Mononuclear cell (primary cell): ENCODE measurements around the gene SLC66A2. TPM values are rescaled to one million over a fixed set of nuclear protein-coding genes. Genes with fewer than 3 reads are reported as not detected.

Experiments
- H3K27me3 ChIP-seq: 2 replicates; pipeline ENCODE4 v1.6.0; 2011; ENCODE audit warnings: low read length, control low read depth; ENCODE audit not compliant: insufficient read depth
- H3K4me1 ChIP-seq: 2 replicates; pipeline ENCODE4 v1.5.1; 2011; ENCODE audit warnings: mild to moderate bottlenecking, low read length, control low read depth; ENCODE audit not compliant: insufficient read depth
- H3K4me3 ChIP-seq: 2 replicates; pipeline ENCODE4 v1.5.1; 2011; ENCODE audit warnings: mild to moderate bottlenecking, low read length, moderate library complexity
- H3K9me3 ChIP-seq: 2 replicates; pipeline ENCODE4 v1.5.1; 2011; ENCODE audit warnings: low read depth, mild to moderate bottlenecking, control low read depth, low read length
- total RNA-seq: library from RNA; depleted of rRNA; stranded (reverse); fragments of >200 nt; gene quantifications from one replicate; pipeline ENCODE4 v1.2.3, GENCODE V29; 2012

SLC66A2 gene
- total RNA-seq, 1 donor, result 26.9 TPM

DNA sequence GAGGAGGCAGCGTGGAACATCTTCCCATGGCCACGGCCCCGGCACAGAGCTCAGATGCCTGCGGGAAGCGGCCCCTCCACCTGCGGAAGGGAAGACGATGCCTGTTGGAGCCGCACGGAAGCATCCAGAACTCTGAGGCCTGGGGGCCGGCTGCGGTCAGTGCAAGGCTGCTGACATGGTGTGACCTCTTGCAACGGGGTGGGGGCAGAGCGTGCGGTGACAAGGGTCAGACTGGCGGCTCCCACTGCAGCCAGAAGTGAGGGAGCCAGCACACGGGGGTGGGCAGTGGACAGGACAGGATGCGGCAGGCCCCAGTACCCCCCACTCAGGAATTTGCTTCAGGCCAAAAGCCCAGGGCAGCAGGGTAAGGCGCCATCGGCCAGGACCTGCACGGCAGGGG is 48.8 kb downstream of the SLC66A2 start:
- Histone ChIP-seq H3K9me3 (no peaks in the 10 kb centered on the region), H3K27me3 (no peaks in the 10 kb centered on the region), H3K4me3 (no peak overlapping the region), H3K4me1 (no peaks in the 10 kb centered on the region)

GRCh38 chr18:79902075-79902474 is 49.4 kb downstream of the SLC66A2 start:
- H3K9me3 ChIP-seq, result peaks cover 4% of the 10 kb centered on the region
- no peak overlapping the region for H3K4me3 ChIP-seq
- H3K27me3 ChIP-seq, result no peaks in the 10 kb centered on the region
- H3K4me1 ChIP-seq, result no peaks in the 10 kb centered on the region

DNA sequence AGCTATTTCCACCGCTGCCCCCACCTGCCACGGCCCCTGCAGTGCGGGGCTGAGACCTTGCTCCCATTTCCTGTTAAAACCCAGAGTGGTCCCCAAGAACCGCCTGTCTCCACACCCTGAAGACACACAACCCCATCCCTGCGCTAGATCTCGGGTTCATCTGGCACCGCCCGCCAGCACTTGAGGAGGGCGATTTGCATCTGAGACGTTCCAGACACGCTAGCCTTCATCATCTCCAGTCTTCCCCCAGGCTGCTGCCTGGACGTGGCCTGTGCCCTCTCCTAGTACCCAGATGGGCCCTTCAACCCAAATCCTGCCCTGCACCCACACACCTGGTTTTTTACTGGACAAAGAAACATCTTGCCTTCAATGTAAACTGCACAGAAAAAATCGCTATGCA is 49.8 kb downstream of the SLC66A2 start:
- Histone ChIP-seq H3K4me3 (no peak overlapping the region), H3K27me3 (no peaks in the 10 kb centered on the region), H3K9me3 (peaks cover 8% of the 10 kb centered on the region), H3K4me1 (no peaks in the 10 kb centered on the region)

DNA sequence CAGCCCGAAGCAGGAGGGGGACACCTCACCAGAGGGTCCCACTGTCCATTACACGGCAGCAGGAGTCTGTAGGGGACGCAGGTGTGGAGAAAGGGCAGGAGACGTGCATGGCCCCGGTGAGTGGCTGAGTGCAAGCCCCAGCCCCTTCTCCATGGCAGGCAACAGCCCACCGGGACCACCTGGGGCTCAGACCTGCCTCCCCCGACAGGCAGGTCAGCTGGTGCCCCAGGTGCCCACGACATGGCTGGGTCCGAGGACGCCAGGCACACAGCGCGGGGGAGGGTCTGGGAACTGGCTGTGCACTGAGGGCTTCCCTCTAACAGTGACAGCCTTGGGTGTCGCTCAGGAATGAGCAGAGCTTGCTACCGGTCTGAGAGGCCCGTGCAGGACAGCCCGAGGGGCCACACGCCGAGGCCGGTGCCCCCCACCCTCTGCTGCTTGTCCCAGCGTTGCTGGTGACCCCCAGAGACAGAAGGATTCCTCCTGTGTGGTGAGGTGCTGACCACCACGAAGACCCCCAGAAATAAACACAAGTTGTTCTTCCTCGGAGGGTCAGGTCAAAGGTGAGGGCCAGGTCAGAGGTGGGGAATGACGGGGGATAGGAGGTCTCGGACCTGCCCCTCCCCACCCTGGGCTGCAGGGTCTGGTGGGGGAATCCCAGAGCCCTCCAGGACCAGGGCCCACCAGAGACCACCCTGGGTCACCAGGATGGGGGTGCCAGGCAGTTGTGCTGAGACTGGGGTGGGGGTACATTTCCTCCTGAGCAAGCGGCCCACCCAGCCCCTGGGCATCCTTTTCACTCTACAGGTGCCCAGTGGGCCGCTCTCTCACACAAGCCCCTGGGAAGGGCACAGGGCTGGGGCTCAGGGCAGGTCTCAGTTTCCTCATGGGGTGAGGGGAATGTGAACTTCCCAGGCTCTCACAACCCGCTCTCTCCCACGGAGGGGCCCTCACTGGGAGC is 50.6 kb downstream of the SLC66A2 start:
- Histone ChIP-seq H3K4me1 (no peaks in the 10 kb centered on the region), H3K9me3 (peaks cover 15% of the 10 kb centered on the region), H3K4me3 (no peak overlapping the region), H3K27me3 (no peaks in the 10 kb centered on the region)

GRCh38 chr18:79899609-79900445 is 51.6 kb downstream of the SLC66A2 start:
- Histone ChIP-seq H3K4me1 (no peaks in the 10 kb centered on the region), H3K9me3 (peaks cover 25% of the 10 kb centered on the region), H3K27me3 (no peaks in the 10 kb centered on the region), H3K4me3 (no peak overlapping the region)

DNA sequence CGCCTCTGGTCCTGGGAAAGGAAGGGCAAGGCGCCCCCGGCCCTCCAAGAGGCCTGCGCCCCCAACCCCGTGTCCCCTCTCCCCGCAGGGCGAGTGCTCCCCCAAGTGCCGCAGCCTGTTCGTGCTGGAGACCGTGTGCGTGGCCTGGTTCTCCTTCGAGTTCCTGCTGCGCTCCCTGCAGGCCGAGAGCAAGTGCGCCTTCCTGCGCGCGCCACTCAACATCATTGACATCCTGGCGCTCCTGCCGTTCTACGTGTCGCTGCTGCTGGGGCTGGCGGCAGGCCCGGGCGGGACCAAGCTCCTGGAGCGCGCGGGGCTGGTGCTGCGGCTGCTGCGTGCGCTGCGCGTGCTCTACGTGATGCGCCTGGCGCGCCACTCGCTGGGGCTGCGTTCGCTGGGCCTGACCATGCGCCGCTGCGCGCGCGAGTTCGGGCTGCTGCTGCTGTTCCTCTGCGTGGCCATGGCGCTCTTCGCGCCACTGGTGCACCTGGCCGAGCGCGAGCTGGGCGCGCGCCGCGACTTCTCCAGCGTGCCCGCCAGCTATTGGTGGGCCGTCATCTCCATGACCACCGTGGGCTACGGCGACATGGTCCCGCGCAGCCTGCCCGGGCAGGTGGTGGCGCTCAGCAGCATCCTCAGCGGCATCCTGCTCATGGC is 52.4 kb downstream of the SLC66A2 start:
- no peak overlapping the region for H3K4me3 ChIP-seq
- no peaks in the 10 kb centered on the region for H3K27me3 ChIP-seq
- H3K9me3 ChIP-seq, result peaks cover 33% of the 10 kb centered on the region
- H3K4me1 ChIP-seq, result no peaks in the 10 kb centered on the region

- peaks cover 43% of the 10 kb centered on the region for H3K9me3 ChIP-seq
- no peaks in the 10 kb centered on the region for H3K4me1 ChIP-seq
- no peaks in the 10 kb centered on the region for H3K27me3 ChIP-seq
- H3K4me3 ChIP-seq, result no peak overlapping the region
Observed at GRCh38 chr18:79897940-79898625, 53.4 kb downstream of the SLC66A2 start.

DNA sequence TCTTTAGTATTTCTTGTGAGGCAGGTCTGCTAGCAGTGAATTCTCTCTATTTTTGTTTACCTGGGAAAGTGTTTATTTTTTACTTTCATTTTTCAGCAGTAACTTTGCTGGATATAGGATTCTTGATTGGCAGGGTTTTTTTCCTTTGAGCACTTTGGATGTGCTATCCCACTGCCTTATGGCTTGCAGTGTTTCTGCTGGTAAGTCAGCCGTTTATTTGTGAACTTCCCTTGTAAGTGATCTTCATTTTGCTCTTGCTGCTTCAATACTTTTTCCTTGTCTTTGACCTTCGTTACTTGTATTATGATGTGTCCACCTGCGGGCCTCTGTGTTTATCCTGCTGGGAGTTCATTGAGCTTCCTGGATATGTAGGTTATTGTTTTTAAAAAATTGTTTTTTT is 54.7 kb downstream of the SLC66A2 start:
- Histone ChIP-seq H3K4me3 (no peak overlapping the region), H3K4me1 (no peaks in the 10 kb centered on the region), H3K9me3 (peaks cover 56% of the 10 kb centered on the region), H3K27me3 (no peaks in the 10 kb centered on the region)

GRCh38 chr18:79890674-79891073 is 60.8 kb downstream of the SLC66A2 start:
- Histone ChIP-seq H3K4me1 (no peaks in the 10 kb centered on the region), H3K4me3 (no peak overlapping the region), H3K27me3 (no peaks in the 10 kb centered on the region), H3K9me3 (peaks cover 57% of the 10 kb centered on the region)

- Histone ChIP-seq H3K4me3 (no peak overlapping the region), H3K4me1 (no peaks in the 10 kb centered on the region), H3K27me3 (no peaks in the 10 kb centered on the region), H3K9me3 (peaks cover 46% of the 10 kb centered on the region)
Observed at GRCh38 chr18:79889569-79889968, 61.9 kb downstream of the SLC66A2 start.

DNA sequence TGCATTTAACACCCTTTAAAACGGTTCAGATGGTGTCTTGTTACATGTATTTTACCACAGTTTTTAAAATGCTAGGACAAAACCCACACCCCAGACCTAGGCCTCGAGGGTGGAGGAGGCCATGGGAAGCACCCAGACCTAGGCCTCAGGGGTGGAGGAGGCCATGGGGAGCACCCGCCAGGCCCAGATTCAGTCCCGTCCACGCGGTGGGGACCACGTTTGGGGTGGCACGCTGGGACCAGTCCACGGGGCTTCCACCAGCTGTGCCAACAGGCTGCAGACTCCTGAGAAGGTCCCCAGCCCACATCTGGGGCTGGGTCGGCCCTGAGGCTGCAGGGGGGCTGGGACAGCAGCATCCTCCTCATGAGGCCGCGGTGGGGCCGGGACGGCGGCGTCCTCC is 63.4 kb downstream of the SLC66A2 start:
- H3K4me1 ChIP-seq, result no peaks in the 10 kb centered on the region
- H3K9me3 ChIP-seq, result peaks cover 31% of the 10 kb centered on the region
- no peak overlapping the region for H3K4me3 ChIP-seq
- H3K27me3 ChIP-seq, result no peaks in the 10 kb centered on the region

DNA sequence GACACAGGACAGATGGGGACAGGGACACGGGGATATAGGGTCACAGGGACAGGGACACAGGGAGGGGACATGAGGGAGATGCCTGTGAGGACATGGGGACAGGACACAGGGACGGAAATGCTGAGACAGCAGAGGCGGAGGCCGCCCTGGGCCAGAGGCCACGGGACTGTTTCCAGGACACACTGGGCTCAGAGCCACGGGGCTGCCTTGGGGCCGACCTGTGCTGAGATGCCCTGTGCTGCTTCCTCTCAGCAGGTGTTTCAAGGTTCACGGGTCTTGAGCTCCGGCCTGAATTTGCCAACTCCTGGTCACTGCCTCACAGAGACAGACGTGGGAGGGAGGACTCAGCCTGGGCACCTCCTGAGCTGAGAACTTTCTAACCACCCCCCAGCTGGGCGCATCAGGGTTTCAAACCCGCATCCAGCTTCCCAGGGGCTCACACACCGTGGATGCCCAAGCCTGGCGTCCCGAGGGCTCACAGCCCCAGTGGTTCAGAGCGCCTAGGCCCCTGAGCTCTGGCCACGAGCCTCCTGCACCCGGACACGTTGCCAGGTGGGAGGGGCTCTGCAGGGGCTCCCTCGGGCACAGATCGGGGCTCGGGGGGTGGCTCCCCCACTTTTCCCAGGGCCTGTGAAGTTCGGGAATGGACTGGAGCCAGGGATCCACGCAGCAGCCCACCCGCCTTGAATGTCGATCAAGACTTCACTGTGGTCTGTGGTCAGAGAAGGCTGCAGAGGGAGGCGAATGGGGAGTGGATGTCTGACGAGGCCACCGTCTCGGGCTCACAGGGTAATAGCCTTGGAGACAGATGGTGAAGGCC is 64.1 kb downstream of the SLC66A2 start:
- H3K4me1 ChIP-seq, result no peaks in the 10 kb centered on the region
- no peaks in the 10 kb centered on the region for H3K27me3 ChIP-seq
- no peak overlapping the region for H3K4me3 ChIP-seq
- peaks cover 24% of the 10 kb centered on the region for H3K9me3 ChIP-seq

DNA sequence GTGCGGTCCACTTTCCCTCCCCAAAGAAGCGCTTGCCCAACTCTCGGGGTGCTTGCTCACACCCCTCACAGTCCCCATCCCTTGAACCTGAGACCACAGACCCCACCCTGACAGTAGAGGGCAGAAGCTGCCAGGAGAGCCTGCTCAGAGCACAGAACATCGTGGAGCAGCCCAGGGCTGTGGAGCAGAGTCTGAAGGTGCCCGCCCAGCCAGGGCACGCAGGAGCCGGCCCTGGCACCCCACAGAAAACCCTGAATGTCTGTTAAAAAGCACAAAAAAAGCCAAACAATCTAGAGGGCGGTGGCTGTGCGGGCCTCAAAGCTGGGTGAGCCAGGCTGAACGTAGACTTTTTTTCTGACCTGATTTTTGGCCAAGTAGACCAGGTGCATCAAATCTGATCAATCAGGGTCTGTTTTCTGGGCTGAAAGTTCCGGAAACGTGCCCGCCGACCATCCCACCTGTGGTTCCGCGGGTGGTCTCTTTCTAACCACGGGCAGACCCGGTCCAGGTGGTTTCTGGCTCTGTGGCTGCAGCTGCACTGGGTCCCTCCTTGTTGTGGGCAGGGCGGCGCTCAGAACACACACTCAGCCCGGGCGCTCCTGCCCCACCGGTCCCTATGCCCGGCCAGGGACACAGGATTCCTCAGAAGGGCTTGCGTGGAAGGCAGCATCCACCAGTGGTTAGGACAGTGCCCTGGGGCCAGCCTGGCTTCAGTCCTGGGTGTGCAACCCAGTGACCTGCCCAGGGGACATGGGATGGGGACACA is 66.3 kb downstream of the SLC66A2 start:
- Histone ChIP-seq H3K4me3 (no peak overlapping the region), H3K4me1 (no peaks in the 10 kb centered on the region), H3K9me3 (peaks cover 9% of the 10 kb centered on the region), H3K27me3 (no peaks in the 10 kb centered on the region)
